ENCODE measurements around the gene GAS7. TPM values are rescaled to one million over a fixed set of nuclear protein-coding genes. Genes with fewer than 3 reads are reported as not detected.

GAS7 gene
- total RNA-seq, 1 experiment from 2014 or later, result 20.3 TPM

- DNase-seq (ENCODE audit: low read depth), result peak; percentile 50
Measured at GRCh38 chr17:10050597-10051101, 147.8 kb downstream of the GAS7 start.

GRCh38 chr17:10048629-10049350 is 149.6 kb downstream of the GAS7 start:
- DNase-seq (ENCODE audit: low read depth), result peak; percentile 53

- no peak for DNase-seq (ENCODE audit: low read depth)
Measured at GRCh38 chr17:10046786-10047785, 151.3 kb downstream of the GAS7 start.

GRCh38 chr17:10045871-10046658 is 152.3 kb downstream of the GAS7 start:
- DNase-seq (ENCODE audit: low read depth), result no peak

- DNase-seq (ENCODE audit: low read depth), result no peak
Measured at GRCh38 chr17:10042589-10043244, 155.7 kb downstream of the GAS7 start.

DNA sequence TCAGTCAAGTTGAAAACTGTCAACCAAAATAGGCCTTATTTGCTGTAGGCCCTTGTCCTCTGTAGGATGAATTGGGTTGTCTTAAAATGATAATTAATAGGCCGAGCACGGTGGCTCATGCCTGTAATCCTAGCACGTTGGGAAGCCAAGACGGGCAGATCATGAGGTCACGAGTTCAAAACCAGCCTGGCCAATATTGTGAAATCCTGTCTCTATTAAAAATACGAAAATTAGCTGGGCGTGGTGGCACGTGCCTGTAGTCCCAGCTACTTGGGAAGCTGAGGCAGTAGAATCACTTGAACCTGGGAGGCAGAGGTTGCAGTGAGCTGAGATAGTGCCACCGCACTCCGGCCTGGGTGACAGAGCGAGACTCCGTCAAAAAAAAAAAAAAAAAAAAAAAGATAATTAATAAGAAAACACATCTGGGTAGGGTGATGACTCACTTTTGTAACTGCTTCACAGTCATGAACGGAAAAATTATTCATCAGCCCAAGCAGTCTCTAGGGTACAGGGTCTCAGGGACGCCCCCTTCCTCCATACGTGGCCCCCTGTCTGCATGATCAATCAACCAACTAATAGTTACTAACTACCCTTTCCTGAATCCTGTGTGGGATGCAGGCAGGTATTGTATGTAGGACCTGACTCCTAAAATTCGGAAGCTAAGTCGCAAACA is 156.4 kb downstream of the GAS7 start:
- peak; percentile 24 for DNase-seq (ENCODE audit: low read depth)

DNA sequence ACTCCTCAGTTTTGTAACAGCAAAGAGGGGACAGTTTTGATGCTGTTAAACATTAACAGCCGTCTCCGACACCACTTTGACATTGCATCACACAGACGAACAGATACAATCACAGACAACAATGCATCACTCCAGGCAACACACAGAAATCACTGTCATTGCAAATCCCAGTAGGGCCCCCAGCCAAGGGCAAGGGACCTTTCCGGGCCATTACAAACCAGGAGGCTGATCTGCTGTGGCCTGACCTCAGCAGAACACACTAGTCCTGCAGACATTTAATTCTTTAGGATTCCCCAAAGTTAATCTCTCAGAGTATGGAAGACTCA is 157.2 kb downstream of the GAS7 start:
- no peak for DNase-seq (ENCODE audit: low read depth)

DNA sequence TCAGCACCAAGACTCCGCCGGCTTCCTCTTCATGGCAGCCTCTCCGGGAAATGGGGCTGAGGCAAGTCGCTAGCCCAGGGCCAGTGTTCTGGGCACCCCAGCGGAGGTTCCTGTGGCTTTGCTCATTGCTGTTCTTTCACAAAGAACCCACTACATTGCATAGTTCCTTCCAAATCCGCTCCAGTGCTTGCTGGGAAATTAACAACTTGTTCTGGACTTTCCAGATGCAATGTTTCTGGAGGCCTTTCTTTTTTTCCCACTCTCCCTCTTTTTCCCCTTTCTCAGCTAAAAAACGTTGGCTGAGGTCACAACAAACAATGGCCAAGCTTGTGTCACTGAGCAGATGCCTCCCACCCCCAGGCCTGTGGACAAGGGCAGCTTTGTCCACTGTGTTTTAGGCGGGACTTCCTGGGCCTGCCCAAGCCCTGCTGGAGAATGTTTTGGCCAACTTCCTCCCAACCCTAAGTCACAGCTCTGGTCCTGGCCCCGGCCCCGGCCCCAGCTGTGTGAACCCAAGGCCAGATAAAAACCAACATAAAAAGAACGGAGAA is 161.8 kb downstream of the GAS7 start:
- DNase-seq (ENCODE audit: low read depth), result peak; percentile 55

GRCh38 chr17:10035885-10036284 is 162.5 kb downstream of the GAS7 start:
- no peak for DNase-seq (ENCODE audit: low read depth)

DNA sequence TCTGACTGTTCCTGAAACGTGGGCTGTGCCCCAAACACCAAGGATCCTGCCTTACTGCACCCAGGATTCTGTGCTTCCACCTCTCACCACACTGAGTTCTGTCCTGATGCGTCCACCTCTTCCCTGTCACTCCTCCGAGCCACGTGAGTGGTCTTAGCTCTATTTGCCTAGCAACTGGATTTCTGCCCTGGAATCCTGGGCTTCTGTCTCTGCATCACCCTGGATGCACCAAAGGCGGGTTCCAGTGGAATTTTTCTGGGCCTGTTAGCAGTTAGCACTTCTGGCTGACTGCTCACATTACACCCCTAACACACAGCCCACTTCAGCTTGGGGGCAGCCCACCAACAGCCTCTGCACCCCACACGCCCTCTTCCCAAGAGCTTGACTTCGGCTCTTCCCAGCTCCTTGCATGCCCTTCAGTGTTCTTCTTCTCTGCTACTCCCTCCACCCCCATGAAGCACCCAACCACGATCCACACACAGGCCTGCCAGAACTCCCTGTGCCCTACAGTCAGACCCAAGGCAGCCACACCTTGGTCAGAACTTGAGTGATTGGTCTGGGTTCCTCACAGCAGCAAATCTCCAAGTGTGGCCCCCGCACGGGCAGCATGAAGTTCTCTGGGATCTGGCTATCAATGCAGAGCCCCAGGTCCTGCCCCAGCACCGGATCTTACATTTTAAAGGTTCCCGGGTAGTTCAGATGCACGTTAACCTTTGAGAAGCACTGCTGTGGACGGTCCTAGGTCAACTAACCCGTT is 163.5 kb downstream of the GAS7 start:
- DNase-seq (ENCODE audit: low read depth), result no peak

- DNase-seq (ENCODE audit: low read depth), result peak; percentile 17
Measured at GRCh38 chr17:10033959-10034358, 164.4 kb downstream of the GAS7 start.

GRCh38 chr17:10033449-10033848 is 165.0 kb downstream of the GAS7 start:
- peak; percentile 72 for DNase-seq (ENCODE audit: low read depth)

DNA sequence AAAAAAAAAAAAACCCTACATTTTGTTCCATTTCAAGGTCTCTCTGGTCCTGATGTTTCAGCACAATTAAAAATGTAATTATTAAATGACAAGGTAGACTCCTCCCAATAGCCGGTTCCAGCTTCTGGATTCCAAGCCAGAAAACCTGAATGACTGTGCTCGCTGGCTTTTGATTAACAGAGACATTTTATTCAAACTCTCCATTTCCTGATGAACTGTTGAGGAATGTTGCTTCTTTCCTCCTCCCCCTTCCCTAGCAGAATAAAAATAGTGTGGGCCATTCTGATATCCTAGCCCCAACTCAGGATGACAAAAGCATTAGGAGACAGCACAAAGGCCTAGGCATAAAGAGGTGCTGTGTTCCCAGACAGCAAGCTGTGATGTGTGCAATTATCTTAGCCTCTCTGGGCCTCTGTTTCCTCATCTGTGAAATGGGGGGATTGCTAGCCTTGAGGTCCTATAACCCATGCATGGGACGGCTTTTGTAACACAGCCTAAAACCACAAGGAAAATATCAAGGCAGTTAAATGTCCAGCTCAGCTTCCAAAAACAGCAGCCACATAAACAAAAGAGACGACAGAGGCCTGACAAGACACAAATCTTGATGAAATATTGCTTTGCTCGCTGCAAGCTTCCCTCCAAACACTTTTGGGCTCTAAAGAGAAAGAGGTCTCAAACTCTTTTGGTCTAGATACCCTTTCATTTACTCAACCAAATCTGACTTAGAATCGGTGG is 166.1 kb downstream of the GAS7 start:
- peak; percentile 14 for DNase-seq (ENCODE audit: low read depth)

DNA sequence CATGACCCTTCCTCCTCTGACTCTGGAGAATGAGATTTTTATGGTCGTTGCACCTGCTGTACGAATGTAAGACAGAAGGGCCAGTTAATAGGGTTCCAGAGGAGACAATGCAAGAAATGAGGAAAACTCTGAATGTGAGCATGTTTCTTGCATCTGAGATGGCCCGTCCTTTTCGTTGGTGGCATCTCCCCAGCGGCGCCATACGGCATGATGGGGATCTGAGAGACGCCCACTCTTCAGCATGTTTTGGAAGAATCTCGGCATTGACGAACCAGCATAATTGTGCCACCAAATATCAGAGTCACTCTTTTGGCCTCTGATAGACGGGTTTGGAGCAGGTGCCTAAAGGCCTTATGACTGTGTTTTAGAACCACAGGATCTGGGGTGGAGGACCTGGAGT is 166.8 kb downstream of the GAS7 start:
- no peak for DNase-seq (ENCODE audit: low read depth)

- DNase-seq (ENCODE audit: low read depth), result peak; percentile 36
Measured at GRCh38 chr17:10031127-10031526, 167.3 kb downstream of the GAS7 start.

GRCh38 chr17:10029129-10029528 is 169.3 kb downstream of the GAS7 start:
- DNase-seq (ENCODE audit: low read depth), result no peak

GRCh38 chr17:10025976-10026901 is 172.2 kb downstream of the GAS7 start:
- DNase-seq (ENCODE audit: low read depth), result no peak

- DNase-seq (ENCODE audit: low read depth), result no peak
Measured at GRCh38 chr17:10025224-10025623, 173.2 kb downstream of the GAS7 start.

Data from RPMI7951 (cell line).